Naive thymus-derived CD4-positive, alpha-beta T cell (primary cell): Measurements from ENCODE around the gene CDRT15L2. TPM values are rescaled to one million over a fixed set of nuclear protein-coding genes. Genes with fewer than 3 reads are reported as not detected.
"Not testable (repeated sequence)": the region's sequence is repeated elsewhere in the genome, so short reads cannot be mapped to it uniquely, and the experiment has no call there.

Experiments
- ATAC-seq: fragments of 150-1000 bp; cut with Tn5 transposase; 2 replicates; pipeline ENCODE4 v1.10.0; 2021; ENCODE audit warnings: mild to moderate bottlenecking, moderate library complexity
- CTCF ChIA-PET: fragments of 350-600 bp; sonication (Branson Sonifier 250); formaldehyde crosslinking; loops from one replicate; lab custom pipeline; 2021; ENCODE audit warnings: antibody characterized with exemption; lab: Charles Lee
- POLR2A ChIA-PET: fragments of 350-600 bp; sonication (Branson Sonifier 250); formaldehyde crosslinking; loops from one replicate; lab custom pipeline; 2021; ENCODE audit warnings: antibody characterized with exemption, inconsistent platforms; lab: Charles Lee
- DNase-seq, 9 donors: peaks; one replicate each; pipeline versions ENCODE4 v3.0.0 to v3.0.0-alpha.2; 2020 to 2022; ENCODE audit warnings: mixed read lengths in 1 of 9
- H3K27ac ChIP-seq: one replicate; pipeline ENCODE4 v1.7.0; 2013; ENCODE audit warnings: mild to moderate bottlenecking, low read depth, low read length, moderate library complexity
- H3K27me3 ChIP-seq, 2 donors: one replicate each; pipeline ENCODE4 v1.7.0; 2013; ENCODE audit warnings: low read length in 2 of 2, mild to moderate bottlenecking in 2 of 2, moderate library complexity in 2 of 2; ENCODE audit not compliant: control insufficient read depth in 2 of 2, insufficient read depth in 2 of 2
- H3K36me3 ChIP-seq, 3 experiments: 1 replicate in 2 of 3; 2 replicates in 1 of 3; pipeline ENCODE4 v1.7.0; 2013; ENCODE audit warnings: low read length in 3 of 3, mild to moderate bottlenecking in 3 of 3, moderate library complexity in 1 of 3; ENCODE audit not compliant: insufficient read depth in 3 of 3, control insufficient read depth in 2 of 3
- H3K4me1 ChIP-seq, 2 donors: one replicate each; pipeline ENCODE4 v1.7.0; 2013; ENCODE audit warnings: low read length in 2 of 2, mild to moderate bottlenecking in 2 of 2, moderate library complexity in 1 of 2; ENCODE audit not compliant: control insufficient read depth in 2 of 2, insufficient read depth in 2 of 2
- H3K4me3 ChIP-seq: 2 replicates; pipeline ENCODE4 v1.7.0; 2013; ENCODE audit warnings: mild to moderate bottlenecking, low read length
- H3K9me3 ChIP-seq, 3 experiments: 1 replicate in 2 of 3; 2 replicates in 1 of 3; pipeline ENCODE4 v1.7.0; 2013; ENCODE audit warnings: low read length in 3 of 3; ENCODE audit not compliant: control insufficient read depth in 2 of 3
- H3K27ac Mint-ChIP-seq, 9 donors: one replicate each; pipeline ENCODE4 v1.8.0; 2020 to 2022; ENCODE audit warnings: mixed read lengths in 9 of 9, mild to moderate bottlenecking in 8 of 9, moderate library complexity in 5 of 9, inconsistent platforms in 2 of 9
- H3K27me3 Mint-ChIP-seq, 5 donors: one replicate each; pipeline ENCODE4 v1.8.0; 2021 to 2022; ENCODE audit warnings: mixed read lengths in 5 of 5, mild to moderate bottlenecking in 1 of 5
- H3K36me3 Mint-ChIP-seq, 5 donors: one replicate each; pipeline ENCODE4 v1.8.0; 2020 to 2022; ENCODE audit warnings: mixed read lengths in 5 of 5, mild to moderate bottlenecking in 3 of 5, inconsistent platforms in 1 of 5
- H3K4me1 Mint-ChIP-seq, 7 donors: one replicate each; pipeline ENCODE4 v1.8.0; 2020 to 2022; ENCODE audit warnings: mixed read lengths in 7 of 7, mild to moderate bottlenecking in 3 of 7, inconsistent platforms in 1 of 7
- H3K4me3 Mint-ChIP-seq, 10 donors: one replicate each; pipeline ENCODE4 v1.8.0; 2020 to 2022; ENCODE audit warnings: mild to moderate bottlenecking in 10 of 10, mixed read lengths in 10 of 10, moderate library complexity in 6 of 10, inconsistent platforms in 2 of 10
- H3K9me3 Mint-ChIP-seq, 11 donors: one replicate each; pipeline ENCODE4 v1.8.0; 2020 to 2022; ENCODE audit warnings: mixed read lengths in 11 of 11, mild to moderate bottlenecking in 4 of 11, inconsistent platforms in 1 of 11, moderate library complexity in 1 of 11
- intact Hi-C, 2 donors: fragments of 100-400 bp; cut with micrococcal nuclease; formaldehyde crosslinking; loops; one replicate each; pipeline ENCODE4 v1.15.1; 2023
- polyA plus RNA-seq, 2 donors: library from polyadenylated mRNA; unstranded; fragments of 300-500 nt; fragmentation: Illumina TruSeq; gene quantifications; one replicate each; pipeline ENCODE4 v1.2.3, GENCODE V29; 2021
- total RNA-seq, 6 experiments: library from RNA in 5 of 6; stranded (reverse) in 5 of 6; gene quantifications; 1 replicate in 5 of 6; 2 replicates in 1 of 6; pipeline ENCODE4 v1.2.3 and lab custom pipeline; 2021 to 2026

The CDRT15L2 gene
- total RNA-seq (not detected), polyA plus RNA-seq (not detected), total RNA-seq (lab: John Stamatoyannopoulos, UW) (not detected)

DNA sequence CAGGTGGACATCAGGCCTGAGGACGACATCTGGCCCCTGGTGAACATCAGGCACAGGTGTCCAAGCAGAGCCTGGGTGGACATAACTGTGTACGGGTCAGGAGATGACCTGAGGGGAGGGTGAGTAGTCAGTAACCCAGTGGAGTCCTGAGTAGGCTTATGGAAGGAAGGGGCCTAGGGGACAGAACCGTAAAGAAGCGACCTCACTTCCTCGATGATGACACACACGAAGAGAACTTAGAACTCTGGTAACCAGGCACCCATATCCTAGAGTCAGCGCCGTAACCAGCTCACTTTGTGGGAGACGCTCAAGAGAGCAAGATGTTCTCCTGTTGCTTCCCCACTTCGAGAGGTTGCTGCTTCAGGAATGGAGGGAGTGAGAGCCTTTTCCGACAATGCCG, at the start of gene CDRT15L2:
Gene CDRT15L2, plus strand, starts transcription at position 301 of the 400 bp plus-strand sequence. Its CDS starts 20 bp downstream, at position 321.
- H3K27ac Mint-ChIP-seq = peak within 1 kb of the TSS in 1 of 9 donors; percentile 47
- CTCF ChIA-PET, POLR2A ChIA-PET, H3K4me1 ChIP-seq, intact Hi-C loops, H3K36me3 Mint-ChIP-seq, DNase-seq, H3K27me3 Mint-ChIP-seq, H3K9me3 ChIP-seq, H3K36me3 ChIP-seq, H3K9me3 Mint-ChIP-seq, ATAC-seq, H3K4me1 Mint-ChIP-seq, H3K4me3 ChIP-seq, H3K27ac ChIP-seq, H3K4me3 Mint-ChIP-seq, H3K27me3 ChIP-seq: not testable (repeated sequence)

DNA sequence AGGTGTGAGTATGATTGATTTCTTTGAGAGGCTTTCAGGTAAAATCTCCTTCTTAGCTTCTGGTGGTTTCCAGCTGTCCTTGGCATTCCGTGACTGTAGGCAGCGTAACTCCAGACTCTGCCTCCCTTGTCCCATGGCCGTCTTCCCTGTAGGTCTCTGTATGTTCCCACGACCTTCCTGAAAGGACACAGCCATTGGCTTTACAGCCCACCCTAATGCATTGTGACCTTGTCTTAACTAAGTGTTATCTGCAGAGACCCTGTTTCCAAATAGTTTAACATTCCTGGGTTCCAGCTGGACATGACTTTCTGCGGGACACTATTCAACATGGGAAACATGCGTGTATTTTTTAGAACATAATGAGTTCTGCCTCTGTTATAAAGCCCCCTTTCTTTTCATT, 49.4 kb upstream of the CDRT15L2 start:
- intact Hi-C loops, H3K36me3 ChIP-seq, H3K27me3 ChIP-seq, H3K9me3 ChIP-seq, H3K27ac ChIP-seq, POLR2A ChIA-PET, H3K9me3 Mint-ChIP-seq, H3K36me3 Mint-ChIP-seq, DNase-seq, ATAC-seq, H3K4me1 ChIP-seq, CTCF ChIA-PET, H3K4me3 ChIP-seq, H3K27me3 Mint-ChIP-seq: not testable (repeated sequence)
- Mint-ChIP-seq H3K4me1 (peaks cover 5 to 16% (median 10%) of the 10 kb centered on the region in 7 donors), H3K4me3 (peak overlapping the region in 9 of 10 donors; percentile 37 to 88 (median 68)), H3K27ac (peak overlapping the region in 2 of 9 donors; percentile 61 to 90)

DNA sequence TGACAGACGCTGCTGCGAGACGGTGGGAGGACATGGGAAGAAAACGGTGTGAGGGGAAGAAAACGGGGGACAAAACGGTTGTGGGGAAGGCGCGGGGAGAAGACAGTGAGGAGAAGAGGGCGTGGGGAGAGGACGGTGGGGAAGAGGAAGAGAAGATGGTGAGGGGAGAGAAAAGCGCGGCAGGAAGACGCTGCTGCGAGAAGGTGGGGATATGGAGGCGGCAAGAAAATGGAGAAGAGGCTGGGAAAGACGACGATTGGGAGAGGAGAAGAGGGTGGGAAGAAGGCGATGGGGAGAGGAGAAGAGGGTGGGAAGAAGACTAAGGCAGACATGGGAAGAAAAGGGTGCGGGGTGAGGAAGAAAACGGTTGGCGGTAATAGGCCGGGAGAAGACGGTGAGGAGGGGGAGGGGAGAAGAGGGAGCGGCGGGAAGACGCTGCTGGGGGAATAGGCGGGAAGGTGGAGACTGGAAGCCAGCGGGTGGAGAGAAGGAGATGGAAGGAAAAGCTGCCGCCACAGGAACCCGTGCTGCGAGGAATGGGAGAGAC, 46.9 kb upstream of the CDRT15L2 start:
- H3K4me3 ChIP-seq, H3K9me3 ChIP-seq, H3K9me3 Mint-ChIP-seq, H3K36me3 Mint-ChIP-seq, H3K4me1 ChIP-seq, DNase-seq, H3K27me3 Mint-ChIP-seq, CTCF ChIA-PET, POLR2A ChIA-PET, intact Hi-C loops, H3K27ac ChIP-seq, H3K36me3 ChIP-seq, H3K27me3 ChIP-seq: not testable (repeated sequence)
- peak; percentile 5 for ATAC-seq
- Mint-ChIP-seq H3K4me1 (peaks cover 5 to 18% (median 10%) of the 10 kb centered on the region in 7 donors), H3K27ac (peak overlapping the region in 2 of 9 donors; percentile 25 to 46), H3K4me3 (peak overlapping the region; percentile 51 to 89 (median 78))

DNA sequence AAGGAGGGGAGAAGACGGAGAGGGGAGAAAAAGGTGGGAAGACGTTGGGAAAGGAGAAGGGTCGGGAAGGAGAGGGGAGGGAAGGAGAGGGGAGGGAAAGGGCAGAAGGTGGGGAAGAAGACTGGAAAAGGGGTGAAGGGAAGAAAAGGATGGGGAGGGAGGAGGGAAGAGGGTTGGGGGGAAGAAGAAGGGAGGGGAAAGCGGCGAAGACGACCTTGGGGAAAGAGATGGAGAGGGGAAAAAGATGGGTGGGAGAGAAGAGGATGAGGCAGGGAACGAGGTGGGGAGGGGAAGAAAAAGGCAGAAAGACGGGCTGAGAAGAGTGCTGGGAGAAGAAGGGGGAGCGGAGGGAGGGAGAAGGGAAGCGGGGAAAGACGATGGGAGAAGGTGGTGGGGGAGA, 46.3 kb upstream of the CDRT15L2 start:
- not testable (repeated sequence) for DNase-seq
- peak overlapping the region in 4 of 9 donors; percentile 25 to 70 (median 50) for H3K27ac Mint-ChIP-seq

DNA sequence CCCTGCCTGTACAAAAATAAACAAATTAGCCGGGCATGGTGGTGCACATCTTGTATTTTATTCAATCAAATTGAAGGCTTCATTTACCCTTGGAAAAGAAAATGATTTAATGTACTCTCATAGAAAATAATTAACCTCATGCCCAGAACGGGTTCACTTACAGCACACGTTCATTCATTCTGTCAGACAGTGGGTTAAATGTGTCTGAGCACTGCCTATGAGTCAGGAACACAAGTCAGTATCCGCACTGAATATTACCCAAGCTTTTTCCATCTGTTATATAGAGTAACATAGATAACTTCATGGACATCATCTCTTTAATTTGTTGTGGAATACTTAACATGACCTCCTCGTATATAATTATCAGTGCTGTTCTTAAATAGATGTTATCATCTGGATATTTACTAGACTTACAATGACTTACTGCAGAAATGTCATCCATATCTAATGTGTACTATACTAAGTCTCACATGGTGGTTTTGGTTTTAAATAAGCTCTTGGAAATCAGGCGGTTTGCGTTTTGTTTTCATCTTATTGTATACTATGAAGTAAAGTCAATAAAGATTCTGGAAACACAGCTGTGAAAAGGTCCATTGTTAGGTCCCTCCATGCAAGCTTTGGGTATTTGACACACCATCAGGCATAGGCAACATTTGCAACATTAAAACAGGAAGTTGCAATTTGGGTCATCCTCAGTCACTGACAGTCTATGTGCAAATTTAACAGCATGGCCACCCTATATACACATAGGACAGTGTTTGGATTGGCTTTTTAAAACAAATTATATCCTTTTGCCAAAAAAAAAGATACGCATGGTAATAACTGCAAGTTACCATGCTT, 44.6 kb upstream of the CDRT15L2 start:
- CTCF ChIA-PET, H3K36me3 Mint-ChIP-seq, H3K9me3 Mint-ChIP-seq, H3K4me1 ChIP-seq, H3K36me3 ChIP-seq, ATAC-seq, H3K9me3 ChIP-seq, POLR2A ChIA-PET, H3K27me3 ChIP-seq, DNase-seq, H3K27ac Mint-ChIP-seq, H3K27me3 Mint-ChIP-seq, intact Hi-C loops, H3K4me3 ChIP-seq, H3K27ac ChIP-seq: not testable (repeated sequence)
- Mint-ChIP-seq H3K4me1 (peaks cover 5 to 18% (median 10%) of the 10 kb centered on the region in 7 donors), H3K4me3 (peak overlapping the region in 1 of 10 donors; percentile 23)

More for the DNA sequence above, 46.3 kb upstream of the CDRT15L2 start:
- H3K36me3 ChIP-seq, H3K4me3 ChIP-seq, intact Hi-C loops, H3K27ac ChIP-seq, H3K27me3 Mint-ChIP-seq, ATAC-seq, H3K36me3 Mint-ChIP-seq, CTCF ChIA-PET, H3K9me3 ChIP-seq, POLR2A ChIA-PET, H3K27me3 ChIP-seq, H3K9me3 Mint-ChIP-seq, H3K4me1 ChIP-seq: not testable (repeated sequence)
- Mint-ChIP-seq H3K4me3 (peak overlapping the region; percentile 51 to 89 (median 78)), H3K4me1 (peaks cover 5 to 18% (median 10%) of the 10 kb centered on the region in 7 donors)

DNA sequence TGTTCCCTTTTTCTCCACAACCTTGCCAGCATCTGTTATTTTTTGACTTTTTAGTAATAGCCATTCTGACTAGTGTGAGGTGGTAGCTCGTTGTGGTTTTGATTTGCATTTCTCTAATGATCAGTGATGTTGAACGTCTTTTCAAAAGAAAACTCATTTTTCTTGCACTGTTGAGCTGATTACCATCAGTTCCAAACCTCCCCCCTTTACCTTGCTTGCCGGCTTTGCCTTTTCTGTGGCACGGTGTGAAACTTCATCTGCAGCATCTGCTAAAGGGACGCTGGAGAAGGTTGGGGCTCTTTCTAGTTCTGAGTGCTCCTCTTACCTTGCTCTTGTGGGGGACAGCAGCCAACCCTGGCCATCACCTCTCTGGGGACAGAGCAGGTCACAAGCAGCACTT, 39.1 kb upstream of the CDRT15L2 start:
- CTCF ChIA-PET, H3K27ac ChIP-seq, H3K27me3 Mint-ChIP-seq, H3K4me3 Mint-ChIP-seq, H3K36me3 ChIP-seq, intact Hi-C loops, H3K9me3 ChIP-seq, H3K36me3 Mint-ChIP-seq, H3K4me1 ChIP-seq, H3K9me3 Mint-ChIP-seq, H3K4me3 ChIP-seq, POLR2A ChIA-PET, DNase-seq, H3K27ac Mint-ChIP-seq, H3K4me1 Mint-ChIP-seq, H3K27me3 ChIP-seq, ATAC-seq: not testable (repeated sequence)

DNA sequence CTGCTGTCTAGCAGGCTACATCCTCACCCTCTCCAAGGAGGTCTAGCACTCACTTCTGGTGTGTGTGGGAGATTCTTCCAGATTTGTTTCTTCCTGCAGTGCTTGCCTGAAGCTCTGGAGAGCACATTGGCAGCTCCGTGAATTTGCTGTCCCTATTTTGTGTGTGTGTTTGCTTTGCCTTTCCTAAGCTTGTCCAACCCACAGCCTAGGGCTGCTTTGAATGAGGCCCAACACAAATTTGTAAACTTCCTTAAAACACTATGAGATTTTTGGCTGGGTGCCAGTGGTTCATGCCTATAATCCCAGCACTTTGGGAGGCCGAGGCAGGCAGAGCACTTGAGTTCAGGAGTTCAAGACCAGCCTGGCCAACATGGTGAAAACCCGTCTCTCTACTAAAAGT, 38.7 kb upstream of the CDRT15L2 start:
- not testable (repeated sequence) for H3K36me3 Mint-ChIP-seq, H3K27ac ChIP-seq

More for the DNA sequence above, 38.7 kb upstream of the CDRT15L2 start:
- H3K27me3 Mint-ChIP-seq, CTCF ChIA-PET, H3K27ac Mint-ChIP-seq, H3K9me3 Mint-ChIP-seq, H3K4me3 ChIP-seq, H3K36me3 ChIP-seq, H3K4me3 Mint-ChIP-seq, DNase-seq, H3K4me1 Mint-ChIP-seq, POLR2A ChIA-PET, H3K9me3 ChIP-seq, intact Hi-C loops, H3K4me1 ChIP-seq, H3K27me3 ChIP-seq: not testable (repeated sequence)
- ATAC-seq = peak; percentile 16
